Peyer's patch (tissue), 4 donors: Measurements from ENCODE around the gene EIF3J.

Source experiments
- POLR2A ChIP-seq, 2 donors: fragments of 450-650 bp; IDR thresholded peaks; one replicate each; pipeline ENCODE4 v1.5.1; 2017; ENCODE audit warnings: antibody characterized with exemption in 2 of 2, mild to moderate bottlenecking in 2 of 2, moderate library complexity in 2 of 2
- TF ChIP-seq, protein P1 (sequence below), 6 experiments: fragments of 450-650 bp in 4 of 6; fragments of 200-600 bp in 2 of 6; sonication (generic) in 1 of 6; IDR thresholded peaks; one replicate each; pipeline ENCODE4 v1.5.1; 2017 to 2019; ENCODE audit warnings: antibody characterized with exemption in 6 of 6, mild to moderate bottlenecking in 3 of 6, moderate library complexity in 1 of 6

- TF ChIP-seq, protein P1, sequence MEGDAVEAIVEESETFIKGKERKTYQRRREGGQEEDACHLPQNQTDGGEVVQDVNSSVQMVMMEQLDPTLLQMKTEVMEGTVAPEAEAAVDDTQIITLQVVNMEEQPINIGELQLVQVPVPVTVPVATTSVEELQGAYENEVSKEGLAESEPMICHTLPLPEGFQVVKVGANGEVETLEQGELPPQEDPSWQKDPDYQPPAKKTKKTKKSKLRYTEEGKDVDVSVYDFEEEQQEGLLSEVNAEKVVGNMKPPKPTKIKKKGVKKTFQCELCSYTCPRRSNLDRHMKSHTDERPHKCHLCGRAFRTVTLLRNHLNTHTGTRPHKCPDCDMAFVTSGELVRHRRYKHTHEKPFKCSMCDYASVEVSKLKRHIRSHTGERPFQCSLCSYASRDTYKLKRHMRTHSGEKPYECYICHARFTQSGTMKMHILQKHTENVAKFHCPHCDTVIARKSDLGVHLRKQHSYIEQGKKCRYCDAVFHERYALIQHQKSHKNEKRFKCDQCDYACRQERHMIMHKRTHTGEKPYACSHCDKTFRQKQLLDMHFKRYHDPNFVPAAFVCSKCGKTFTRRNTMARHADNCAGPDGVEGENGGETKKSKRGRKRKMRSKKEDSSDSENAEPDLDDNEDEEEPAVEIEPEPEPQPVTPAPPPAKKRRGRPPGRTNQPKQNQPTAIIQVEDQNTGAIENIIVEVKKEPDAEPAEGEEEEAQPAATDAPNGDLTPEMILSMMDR (IDR thresholded peaks at IDR 0.05): peak in 2 of 6 experiments; percentile 3 to 12
- peak; percentile 75 to 77 for TF ChIP-seq POLR2A (IDR thresholded peaks at IDR 0.05)
Observed at GRCh38 chr15:44536962-44537734, at the start of gene EIF3J.
